Endothelial cell of umbilical vein (primary cell): ENCODE results near the gene TIMM10. TPM values are rescaled to one million over a fixed set of nuclear protein-coding genes. Genes with fewer than 3 reads are reported as not detected.

ENCODE experiments used
- BruUV-seq: library from RNA; stranded (reverse); fragments of 400-500 nt; replicated peaks from 2 replicates; lab custom pipeline; 2021; lab: Mats Ljungman, UMichigan
- CTCF ChIA-PET: fragments of 300-600, 350-600 bp; sonication (Branson Sonifier 250); formaldehyde crosslinking; loops from one replicate; lab custom pipeline; 2021; ENCODE audit warnings: antibody characterized with exemption, inconsistent platforms; lab: Charles Lee
- POLR2A ChIA-PET: fragments of 300-600, 350-600 bp; sonication (Branson Sonifier 250); formaldehyde crosslinking; loops from one replicate; lab custom pipeline; 2021; ENCODE audit warnings: antibody characterized with exemption, inconsistent platforms; lab: Charles Lee
- DNase-seq: peaks from one replicate; pipeline ENCODE4 v3.0.0-alpha.2; 2011; ENCODE audit warnings: low read depth, low spot score
- FAIRE-seq: peaks from 2 replicates; lab custom pipeline; 2011; peaks lifted over from hg19 to GRCh38; lab: Jason Lieb, UNC
- H2AFZ ChIP-seq: 2 replicates; pipeline ENCODE4 v1.6.0; 2012; ENCODE audit warnings: low read depth, low read length, control low read depth, inconsistent platforms
- H3K27ac ChIP-seq: 2 replicates; pipeline ENCODE4 v1.5.1; 2011; ENCODE audit warnings: low read depth, mild to moderate bottlenecking, control low read depth, low read length, moderate library complexity; ENCODE audit not compliant: insufficient read depth
- H3K27me3 ChIP-seq, 2 experiments: 2 replicates each; pipeline versions ENCODE4 v1.6.0 to v1.6.1; 2011; ENCODE audit warnings: low read length in 2 of 2, mixed read lengths in 1 of 2; ENCODE audit not compliant: control insufficient read depth in 2 of 2, insufficient read depth in 2 of 2
- H3K36me3 ChIP-seq, 2 experiments: 2 replicates in 1 of 2; 3 replicates in 1 of 2; pipeline ENCODE4 v1.5.1; 2011; ENCODE audit warnings: low read length in 2 of 2, mild to moderate bottlenecking in 1 of 2, moderate library complexity in 1 of 2; ENCODE audit not compliant: control insufficient read depth in 2 of 2, insufficient read depth in 2 of 2; ENCODE audit errors: extremely low read depth in 1 of 2
- H3K4me1 ChIP-seq: 3 replicates; pipeline ENCODE4 v1.5.1; 2011; ENCODE audit warnings: mild to moderate bottlenecking, low read length; ENCODE audit not compliant: control insufficient read depth, insufficient read depth; ENCODE audit errors: extremely low read depth
- H3K4me2 ChIP-seq: 2 replicates; pipeline ENCODE4 v1.6.1; 2011; ENCODE audit warnings: low read length, control low read depth, mixed read lengths; ENCODE audit not compliant: insufficient read depth
- H3K4me3 ChIP-seq, 3 experiments: fragments of 200-600 bp in 1 of 3; sonication (generic), shearing (Covaris generic) in 1 of 3; replicated peaks in 1 of 3; 2 replicates each; pipeline ENCODE4 v1.5.1; 2011 to 2016; ENCODE audit warnings: control low read depth in 3 of 3, low read length in 3 of 3, mild to moderate bottlenecking in 2 of 3, inconsistent platforms in 1 of 3, low read depth in 1 of 3, moderate library complexity in 1 of 3; ENCODE audit not compliant: insufficient read depth in 1 of 3
- H3K79me2 ChIP-seq: 2 replicates; pipeline ENCODE4 v1.6.0; 2012; ENCODE audit warnings: low read length, inconsistent platforms; ENCODE audit not compliant: control insufficient read depth, insufficient read depth
- H3K9ac ChIP-seq: replicated peaks from 2 replicates; pipeline ENCODE3; 2011; ENCODE audit warnings: low read length, control low read depth; ENCODE audit not compliant: insufficient read depth; ENCODE audit errors: extremely low read depth
- H3K9me1 ChIP-seq: replicated peaks from 3 replicates; pipeline ENCODE4 v1.6.0; 2011; ENCODE audit warnings: mild to moderate bottlenecking, low read length; ENCODE audit not compliant: control insufficient read depth, insufficient read depth; ENCODE audit errors: extremely low read depth
- H3K9me3 ChIP-seq: replicated peaks from 2 replicates; pipeline ENCODE4 v1.5.1; 2012; ENCODE audit warnings: low read length, inconsistent platforms; ENCODE audit not compliant: control insufficient read depth, insufficient read depth
- H4K20me1 ChIP-seq: replicated peaks from 2 replicates; pipeline ENCODE3; 2011; ENCODE audit warnings: mild to moderate bottlenecking, low read length; ENCODE audit not compliant: control insufficient read depth, insufficient read depth; ENCODE audit errors: extremely low read depth
- CTCF ChIP-seq, 2 donors: IDR thresholded peaks; 1 replicate in 1 of 2; 2 replicates in 1 of 2; pipeline ENCODE4 v1.5.1; 2011; ENCODE audit warnings: low read length in 2 of 2, mild to moderate bottlenecking in 2 of 2, moderate library complexity in 2 of 2, control low read depth in 1 of 2, inconsistent platforms in 1 of 2, low read depth in 1 of 2; ENCODE audit not compliant: insufficient read depth in 1 of 2; ENCODE audit errors: extremely low read depth in 1 of 2
- GATA2 ChIP-seq: IDR thresholded peaks from 2 replicates; pipeline ENCODE4 v1.7.0; 2011; ENCODE audit warnings: low read depth, mild to moderate bottlenecking, moderate library complexity, mixed read lengths, low read length; ENCODE audit not compliant: insufficient read length, insufficient read depth
- POLR2AphosphoS5 ChIP-seq: IDR thresholded peaks from 2 replicates; pipeline ENCODE4 v1.6.1; 2012; ENCODE audit warnings: low read depth, mild to moderate bottlenecking, control low read depth, low read length, moderate library complexity; ENCODE audit not compliant: insufficient read depth
- dilution Hi-C: fragments of 300-500 bp; cut with MboI; formaldehyde crosslinking; loops from one replicate; pipeline ENCODE4 v1.15.0; 2019; ENCODE audit warnings: low sequenced_read_pairs; ENCODE audit not compliant: extremely low pct_ligation_motif_present
- intact Hi-C: fragments of 100-400 bp; cut with micrococcal nuclease; formaldehyde crosslinking; loops from one replicate; pipeline ENCODE4 v1.10.0; 2022
- polyA plus RNA-seq, 4 experiments: library from polyadenylated mRNA; depleted of rRNA in 3 of 4; stranded (reverse) in 3 of 4; unstranded in 1 of 4; fragments of >200 nt; gene quantifications; 2 replicates each; pipeline versions ENCODE4 v1.2.1 to v1.2.3, GENCODE V29; 2011 to 2012; ENCODE audit warnings: missing spikeins in 1 of 4
- total RNA-seq: library from RNA; stranded (reverse); gene quantifications from 2 replicates; pipeline ENCODE4 v1.2.3, GENCODE V29; 2021

TIMM10 gene
- total and polyA plus RNA-seq, 2 donors (not counting 3 experiments of a cell fraction or from before 2014, with no cell fraction given) = 64.2 to 128 TPM

DNA sequence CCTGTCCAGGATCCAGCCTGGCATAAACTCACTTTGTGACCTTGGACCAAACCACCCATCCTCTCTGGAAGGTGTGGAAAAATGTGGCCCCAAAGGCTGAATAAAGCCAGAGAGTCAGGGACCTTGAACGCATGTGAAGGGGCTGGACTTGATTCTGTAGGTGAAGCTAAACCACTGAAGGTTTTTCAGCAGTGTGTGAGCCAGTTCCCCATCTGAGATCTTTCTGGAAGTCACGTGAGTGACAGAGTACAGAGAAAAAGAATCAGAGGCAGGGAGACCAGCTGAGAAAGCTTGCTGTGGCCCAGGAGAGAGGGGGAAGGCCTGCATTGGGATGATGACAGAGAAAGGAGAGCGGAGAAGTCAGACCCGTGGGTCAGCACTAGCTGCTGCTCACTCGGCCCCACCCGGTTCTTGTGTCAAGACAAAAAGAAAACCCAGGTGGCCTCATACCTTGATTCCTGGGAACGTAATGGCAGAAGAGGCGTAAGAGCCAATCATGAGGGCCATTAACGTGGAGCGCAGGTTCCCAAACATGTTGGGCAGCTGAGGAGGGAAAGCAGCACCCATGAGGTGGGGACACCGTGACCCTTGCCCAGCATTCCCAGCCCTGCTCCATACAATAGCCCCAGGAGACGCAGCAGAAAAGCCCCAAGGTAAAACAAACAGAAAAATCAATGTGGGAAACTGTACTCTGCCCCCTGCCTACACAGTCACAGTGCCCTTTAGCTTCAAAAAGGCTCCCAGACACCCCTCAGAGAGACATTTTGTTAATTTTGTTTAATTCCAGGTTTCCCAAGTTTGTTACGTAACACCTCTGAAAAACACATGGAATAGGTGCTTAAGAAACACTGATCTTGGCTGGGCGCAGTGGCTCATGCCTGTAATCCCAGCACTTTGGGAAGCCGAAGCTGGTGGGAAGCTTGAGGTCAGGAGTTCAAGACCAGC is 33.0 kb downstream of the TIMM10 start:
- intact Hi-C loops = no loop called here

More for the DNA sequence above, 33.0 kb downstream of the TIMM10 start:
- Histone ChIP-seq H3K4me3 (no peak overlapping the region), H3K79me2 (no peaks in the 10 kb centered on the region), H3K4me2 (no peak overlapping the region), H3K9me1 (no peaks in the 10 kb centered on the region), H3K27me3 (no peaks in the 10 kb centered on the region), H3K36me3 (no peaks in the 10 kb centered on the region), H3K9ac (no peak overlapping the region), H3K27ac (no peak overlapping the region), H3K9me3 (no peaks in the 10 kb centered on the region), H2AFZ (no peak overlapping the region), H3K4me1 (peaks cover 7% of the 10 kb centered on the region), H4K20me1 (no peaks in the 10 kb centered on the region)
- FAIRE-seq (no peak), DNase-seq (no peak)
- TF ChIP-seq POLR2AphosphoS5 (no peak), CTCF (IDR thresholded peaks at IDR 0.05; ENCODE audit: extremely low read depth in 1 of 2, insufficient read depth in 1 of 2, low read depth in 1 of 2, low read length in 2 of 2) (no peak), GATA2 (no peak)
- CTCF ChIA-PET = no interaction called here
- no TSS peak for BruUV-seq
- dilution Hi-C loops = no loop called here
- POLR2A ChIA-PET = no interaction called here
